Brain microvascular endothelial cell (primary cell): Measurements from ENCODE around the gene APOC1.

Experiments used
- DNase-seq: peaks from one replicate; pipeline ENCODE4 v3.0.0-alpha.2; 2020
- H3K27ac ChIP-seq: fragments of 250-450 bp; sonication (Bioruptor Pico); 2 replicates; pipeline ENCODE4 v1.5.1; 2020; ENCODE audit warnings: mild to moderate bottlenecking, moderate library complexity
- H3K27me3 ChIP-seq: fragments of 250-450 bp; sonication (Bioruptor Pico); replicated peaks from 2 replicates; pipeline ENCODE4 v1.5.1; 2020; ENCODE audit warnings: mild to moderate bottlenecking
- H3K36me3 ChIP-seq: fragments of 250-450 bp; sonication (Bioruptor Pico); replicated peaks from 2 replicates; pipeline ENCODE4 v1.5.1; 2020; ENCODE audit warnings: mild to moderate bottlenecking
- H3K4me3 ChIP-seq: 2 replicates; pipeline ENCODE4 v1.5.1; 2011; ENCODE audit warnings: low read depth, mild to moderate bottlenecking, control low read depth, low read length, moderate library complexity
- CTCF ChIP-seq: IDR thresholded peaks from 2 replicates; pipeline ENCODE4 v1.5.1; 2011; ENCODE audit warnings: low read depth, mild to moderate bottlenecking, moderate library complexity, low read length, control low read depth, inconsistent platforms; ENCODE audit errors: missing control alignments
- in situ Hi-C: cut with HindIII; loops from 2 replicates; pipeline ENCODE4 v1.10.0; 2017; ENCODE audit warnings: low sequenced_read_pairs, low pct_ligation_motif_present

The APOC1 gene

GRCh38 chr19:44892932-44893331, 21.5 kb upstream of the APOC1 start:
- Histone ChIP-seq H3K36me3 (peaks cover 50% of the 10 kb centered on the region), H3K27me3 (no peaks in the 10 kb centered on the region), H3K4me3 (no peak overlapping the region), H3K27ac (no peak overlapping the region)
- DNase-seq: no peak
- in situ Hi-C loops: loop anchor here (10.0 kb wide), 1 partner anchor 62 kb away; the partner anchor contains the start of gene CLPTM1
- TF ChIP-seq CTCF: no peak

GRCh38 chr19:44893332-44894051, 20.9 kb upstream of the APOC1 start:
- Histone ChIP-seq H3K36me3 (peaks cover 50% of the 10 kb centered on the region), H3K27ac (no peak overlapping the region)
- in situ Hi-C loops: loop anchor here (10.0 kb wide), 1 partner anchor 61 kb away; the partner anchor contains the start of gene CLPTM1

GRCh38 chr19:44894052-44894400, 20.4 kb upstream of the APOC1 start:
- H3K27ac ChIP-seq: no peak overlapping the region
- no peak for DNase-seq
- no peak for TF ChIP-seq CTCF
- peaks cover 53% of the 10 kb centered on the region for H3K36me3 ChIP-seq
- in situ Hi-C loops: loop anchor here (10.0 kb wide), 1 partner anchor 61 kb away; the partner anchor contains the start of gene CLPTM1
- no peaks in the 10 kb centered on the region for H3K27me3 ChIP-seq
- no peak overlapping the region for H3K4me3 ChIP-seq

More at GRCh38 chr19:44893332-44894051, 20.9 kb upstream of the APOC1 start:
- DNase-seq: no peak
- Histone ChIP-seq H3K27me3 (no peaks in the 10 kb centered on the region), H3K4me3 (no peak overlapping the region)
- TF ChIP-seq CTCF: no peak

- in situ Hi-C loops: loop anchor here (10.0 kb wide), 1 partner anchor 60 kb away; the partner anchor contains the start of gene CLPTM1
- no peak overlapping the region for H3K27ac ChIP-seq
- no peak overlapping the region for H3K4me3 ChIP-seq
- no peak for DNase-seq
- peaks cover 54% of the 10 kb centered on the region for H3K36me3 ChIP-seq
- no peak for TF ChIP-seq CTCF
- H3K27me3 ChIP-seq: no peaks in the 10 kb centered on the region
Measured at GRCh38 chr19:44894946-44895345, 19.5 kb upstream of the APOC1 start.

GRCh38 chr19:44897835-44898234, 16.6 kb upstream of the APOC1 start:
- Histone ChIP-seq H3K27me3 (no peaks in the 10 kb centered on the region), H3K36me3 (peaks cover 81% of the 10 kb centered on the region)

More at GRCh38 chr19:44897835-44898234, 16.6 kb upstream of the APOC1 start:
- in situ Hi-C loops: loop anchor here (10.0 kb wide), 1 partner anchor 57 kb away; the partner anchor contains the start of gene CLPTM1
- Histone ChIP-seq H3K27ac (no peak overlapping the region), H3K4me3 (no peak overlapping the region)
- no peak for DNase-seq
- TF ChIP-seq CTCF: no peak
